Left lung (tissue), 14 donors: ENCODE measurements around the gene ROBO2. TPM values are rescaled to one million over a fixed set of nuclear protein-coding genes. Genes with fewer than 3 reads are reported as not detected.

Source experiments
- ATAC-seq: fragments of 200-7000 bp; cut with Tn5 transposase; one replicate; pipeline ENCODE4 v1.9.1; 2020; ENCODE audit warnings: moderate library complexity
- DNase-seq, 4 donors: peaks; one replicate each; pipeline ENCODE4 v3.0.0-alpha.2; 2013 to 2020
- H3K27ac ChIP-seq, 2 donors: fragments of 200-600 bp; sonication (generic) in 1 of 2; one replicate each; pipeline versions ENCODE4 v1.5.0 to v1.8.0; 2020 to 2021
- H3K27me3 ChIP-seq, 2 donors: fragments of 200-600 bp; sonication (generic) in 1 of 2; one replicate each; pipeline versions ENCODE4 v1.5.0 to v1.8.0; 2020 to 2021
- H3K36me3 ChIP-seq, 2 donors: fragments of 200-600 bp; sonication (generic) in 1 of 2; one replicate each; pipeline versions ENCODE4 v1.5.0 to v1.8.0; 2020 to 2021
- H3K4me1 ChIP-seq, 2 donors: fragments of 200-600 bp; one replicate each; pipeline ENCODE4 v1.8.0; 2021
- H3K4me3 ChIP-seq, 2 donors: fragments of 200-600 bp; sonication (generic) in 1 of 2; one replicate each; pipeline versions ENCODE4 v1.5.0 to v1.8.0; 2020 to 2021; ENCODE audit warnings: mild to moderate bottlenecking in 1 of 2
- H3K9me3 ChIP-seq, 2 donors: fragments of 200-600 bp; sonication (generic) in 1 of 2; one replicate each; pipeline versions ENCODE4 v1.5.0 to v1.8.0; 2020 to 2021
- intact Hi-C, 2 donors: fragments of 100-400 bp; cut with DNase I; formaldehyde crosslinking; loops; one replicate each; pipeline versions ENCODE4 v1.11.2 to v1.14.2; 2022
- long read RNA-seq, 12 donors: library from polyadenylated mRNA in 2 of 12; unstranded in 2 of 12; transcript quantifications; one replicate each; pipeline ENCODE4 v2.0.0 and lab custom pipeline, GENCODE V29; 2019 to 2026
- polyA plus RNA-seq, 6 donors: library from polyadenylated mRNA; unstranded; fragments of 120-200 nt; gene quantifications; one replicate each; pipeline ENCODE4 v1.2.1, GENCODE V29; 2013; ENCODE audit not compliant: insufficient read length in 6 of 6
- total RNA-seq, 2 donors: library from RNA; stranded (reverse); fragmentation: NEBNext Ultra II Directional; extraction: Animal tissue kit (Norgen Biotek cat#: 25700); gene quantifications; one replicate each; pipeline ENCODE4 v1.2.1, GENCODE V29; 2021
- TF ChIP-seq, protein P1 (sequence below), 2 donors: fragments of 200-600 bp; sonication (generic) in 1 of 2; IDR thresholded peaks; one replicate each; pipeline versions ENCODE4 v1.5.0 to v1.8.0; 2021; ENCODE audit warnings: antibody characterized with exemption in 2 of 2
- donor health status: DM: no; HTN: yes; CAD: no.
- donor health status: DM: no; HTN: no; CAD: no.

Gene ROBO2, protein sequence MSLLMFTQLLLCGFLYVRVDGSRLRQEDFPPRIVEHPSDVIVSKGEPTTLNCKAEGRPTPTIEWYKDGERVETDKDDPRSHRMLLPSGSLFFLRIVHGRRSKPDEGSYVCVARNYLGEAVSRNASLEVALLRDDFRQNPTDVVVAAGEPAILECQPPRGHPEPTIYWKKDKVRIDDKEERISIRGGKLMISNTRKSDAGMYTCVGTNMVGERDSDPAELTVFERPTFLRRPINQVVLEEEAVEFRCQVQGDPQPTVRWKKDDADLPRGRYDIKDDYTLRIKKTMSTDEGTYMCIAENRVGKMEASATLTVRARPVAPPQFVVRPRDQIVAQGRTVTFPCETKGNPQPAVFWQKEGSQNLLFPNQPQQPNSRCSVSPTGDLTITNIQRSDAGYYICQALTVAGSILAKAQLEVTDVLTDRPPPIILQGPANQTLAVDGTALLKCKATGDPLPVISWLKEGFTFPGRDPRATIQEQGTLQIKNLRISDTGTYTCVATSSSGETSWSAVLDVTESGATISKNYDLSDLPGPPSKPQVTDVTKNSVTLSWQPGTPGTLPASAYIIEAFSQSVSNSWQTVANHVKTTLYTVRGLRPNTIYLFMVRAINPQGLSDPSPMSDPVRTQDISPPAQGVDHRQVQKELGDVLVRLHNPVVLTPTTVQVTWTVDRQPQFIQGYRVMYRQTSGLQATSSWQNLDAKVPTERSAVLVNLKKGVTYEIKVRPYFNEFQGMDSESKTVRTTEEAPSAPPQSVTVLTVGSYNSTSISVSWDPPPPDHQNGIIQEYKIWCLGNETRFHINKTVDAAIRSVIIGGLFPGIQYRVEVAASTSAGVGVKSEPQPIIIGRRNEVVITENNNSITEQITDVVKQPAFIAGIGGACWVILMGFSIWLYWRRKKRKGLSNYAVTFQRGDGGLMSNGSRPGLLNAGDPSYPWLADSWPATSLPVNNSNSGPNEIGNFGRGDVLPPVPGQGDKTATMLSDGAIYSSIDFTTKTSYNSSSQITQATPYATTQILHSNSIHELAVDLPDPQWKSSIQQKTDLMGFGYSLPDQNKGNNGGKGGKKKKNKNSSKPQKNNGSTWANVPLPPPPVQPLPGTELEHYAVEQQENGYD (N-terminal part only)
- 10 to 100 TPM in 1 of 2 donors, 1 to 10 TPM in 1; 4.9 to 22.2 TPM for total RNA-seq
- polyA plus RNA-seq: 10 to 100 TPM; 46.2 to 66.2 (median 55.3) TPM
- long read RNA-seq, donor 1, full-length matches to known transcripts: 3 of 58 reads
- long read RNA-seq, donor 1, partial matches to known transcripts: 55 of 58 reads
- long read RNA-seq, donor 1, other reads (novel, unspliced or antisense): 0 of 58 reads
- long read RNA-seq, donor 2, partial matches to known transcripts: 30 of 30 reads
- long read RNA-seq, donor 2, other reads (novel, unspliced or antisense): 0 of 30 reads
- long read RNA-seq, donor 3, partial matches to known transcripts: 14 of 14 reads
- long read RNA-seq, donor 3, other reads (novel, unspliced or antisense): 0 of 14 reads
- long read RNA-seq, donor 4, partial matches to known transcripts: 2 of 4 reads
- long read RNA-seq, donor 4, other reads (novel, unspliced or antisense): 2 of 4 reads
- long read RNA-seq, donor 5, partial matches to known transcripts: 19 of 20 reads
- long read RNA-seq, donor 5, other reads (novel, unspliced or antisense): 0 of 20 reads
- long read RNA-seq, donor 6, partial matches to known transcripts: 5 of 6 reads
- long read RNA-seq, donor 6, other reads (novel, unspliced or antisense): 0 of 6 reads
- long read RNA-seq, donor 7, partial matches to known transcripts: 5 of 7 reads
- long read RNA-seq, donor 7, other reads (novel, unspliced or antisense): 0 of 7 reads
- long read RNA-seq, donor 8, partial matches to known transcripts: 12 of 16 reads
- long read RNA-seq, donor 8, other reads (novel, unspliced or antisense): 0 of 16 reads
- long read RNA-seq, donor 9: 0 reads
- long read RNA-seq, donor 10: 0 reads
- long read RNA-seq, donor 11, partial matches to known transcripts: 59 of 62 reads
- long read RNA-seq, donor 11, other reads (novel, unspliced or antisense): 0 of 62 reads
- long read RNA-seq, donor 12, full-length matches to known transcripts: 2 of 10 reads
- long read RNA-seq, donor 12, partial matches to known transcripts: 8 of 10 reads
- long read RNA-seq, donor 12, other reads (novel, unspliced or antisense): 0 of 10 reads

DNA sequence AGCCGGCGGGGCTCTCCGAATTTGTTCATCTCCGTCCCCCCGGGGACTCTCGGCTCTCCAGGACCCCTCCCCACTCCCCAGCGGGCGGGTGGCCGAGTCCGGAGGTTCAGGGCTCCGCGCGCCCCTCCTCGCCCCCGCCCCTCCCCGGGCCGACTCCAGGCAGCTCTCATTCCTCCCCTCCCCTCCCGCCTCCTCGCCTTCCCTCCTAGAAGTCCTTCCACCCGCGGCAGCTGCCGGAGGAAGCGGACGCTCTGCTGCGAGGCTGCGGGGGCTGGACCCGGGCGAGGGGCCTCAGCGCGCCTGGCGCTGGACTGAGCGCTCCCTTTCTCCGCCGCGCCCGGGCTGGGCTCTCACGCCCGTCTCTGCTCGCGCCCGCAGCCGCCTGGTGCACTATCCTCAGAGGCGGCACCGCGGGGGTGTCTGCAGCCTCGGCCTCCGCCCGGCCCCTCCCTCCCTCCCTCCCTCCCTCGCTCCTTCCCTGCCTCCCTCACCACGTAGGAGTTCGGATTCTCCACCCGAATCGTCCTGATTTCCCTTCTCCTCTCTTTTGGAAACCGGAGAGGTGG is at the start of gene ROBO2:
ROBO2 (plus strand) TSS at position 494 of the 566 bp plus-strand sequence. CDS start 687 bp downstream, outside the sequence.
- TF ChIP-seq, protein P1, sequence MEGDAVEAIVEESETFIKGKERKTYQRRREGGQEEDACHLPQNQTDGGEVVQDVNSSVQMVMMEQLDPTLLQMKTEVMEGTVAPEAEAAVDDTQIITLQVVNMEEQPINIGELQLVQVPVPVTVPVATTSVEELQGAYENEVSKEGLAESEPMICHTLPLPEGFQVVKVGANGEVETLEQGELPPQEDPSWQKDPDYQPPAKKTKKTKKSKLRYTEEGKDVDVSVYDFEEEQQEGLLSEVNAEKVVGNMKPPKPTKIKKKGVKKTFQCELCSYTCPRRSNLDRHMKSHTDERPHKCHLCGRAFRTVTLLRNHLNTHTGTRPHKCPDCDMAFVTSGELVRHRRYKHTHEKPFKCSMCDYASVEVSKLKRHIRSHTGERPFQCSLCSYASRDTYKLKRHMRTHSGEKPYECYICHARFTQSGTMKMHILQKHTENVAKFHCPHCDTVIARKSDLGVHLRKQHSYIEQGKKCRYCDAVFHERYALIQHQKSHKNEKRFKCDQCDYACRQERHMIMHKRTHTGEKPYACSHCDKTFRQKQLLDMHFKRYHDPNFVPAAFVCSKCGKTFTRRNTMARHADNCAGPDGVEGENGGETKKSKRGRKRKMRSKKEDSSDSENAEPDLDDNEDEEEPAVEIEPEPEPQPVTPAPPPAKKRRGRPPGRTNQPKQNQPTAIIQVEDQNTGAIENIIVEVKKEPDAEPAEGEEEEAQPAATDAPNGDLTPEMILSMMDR (IDR thresholded peaks at IDR 0.05): no peak

DNA sequence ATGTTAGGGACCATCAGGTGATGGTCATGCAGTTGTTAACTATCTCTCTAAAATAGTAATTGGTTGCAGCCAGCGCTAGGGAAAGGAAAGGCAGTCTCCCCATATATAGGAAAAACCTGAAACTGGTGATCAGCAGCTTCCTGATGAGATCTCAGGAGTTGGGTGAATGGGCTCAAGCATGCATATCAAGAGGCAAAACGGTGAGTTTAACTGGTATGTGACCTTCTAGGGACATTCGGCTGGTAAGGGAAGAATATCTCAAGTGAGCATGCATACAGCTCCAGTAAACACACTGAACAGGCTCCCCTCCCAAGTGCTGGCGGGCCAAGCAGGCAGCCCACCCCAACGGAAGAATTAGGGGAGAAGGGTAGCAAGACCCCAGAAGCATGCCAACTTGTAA is 49.3 kb upstream of the ROBO2 start:
- peaks cover 0 to 2% of the 10 kb centered on the region in 2 donors for H3K4me1 ChIP-seq
- H3K27me3 ChIP-seq: no peaks in the 10 kb centered on the region
- DNase-seq (no peak), ATAC-seq (no peak)
- no peak overlapping the region for H3K27ac ChIP-seq
- no peak overlapping the region for H3K4me3 ChIP-seq
- intact Hi-C loops: no loop called here
- no peaks in the 10 kb centered on the region for H3K36me3 ChIP-seq
- TF ChIP-seq, protein P1 (IDR thresholded peaks at IDR 0.05): no peak
- no peaks in the 10 kb centered on the region for H3K9me3 ChIP-seq

More for the DNA sequence above, at the start of gene ROBO2:
- intact Hi-C loops: loop anchor here in 1 of 2 donors (2.0 kb wide), 1 partner anchor 215 kb away; no protein-coding TSS in a partner anchor
- DNase-seq (peak; percentile 39 to 80 (median 74)), ATAC-seq (peak; percentile 71)
- Histone ChIP-seq H3K36me3 (no peaks in the 10 kb centered on the region), H3K9me3 (no peaks in the 10 kb centered on the region), H3K27me3 (peaks cover 33 to 57% of the 10 kb centered on the region in 2 donors), H3K27ac (peak within 1 kb of the TSS in 1 of 2 donors; percentile 50), H3K4me1 (peaks cover 0 to 10% of the 10 kb centered on the region in 2 donors), H3K4me3 (peak within 1 kb of the TSS; percentile 34 to 46)

DNA sequence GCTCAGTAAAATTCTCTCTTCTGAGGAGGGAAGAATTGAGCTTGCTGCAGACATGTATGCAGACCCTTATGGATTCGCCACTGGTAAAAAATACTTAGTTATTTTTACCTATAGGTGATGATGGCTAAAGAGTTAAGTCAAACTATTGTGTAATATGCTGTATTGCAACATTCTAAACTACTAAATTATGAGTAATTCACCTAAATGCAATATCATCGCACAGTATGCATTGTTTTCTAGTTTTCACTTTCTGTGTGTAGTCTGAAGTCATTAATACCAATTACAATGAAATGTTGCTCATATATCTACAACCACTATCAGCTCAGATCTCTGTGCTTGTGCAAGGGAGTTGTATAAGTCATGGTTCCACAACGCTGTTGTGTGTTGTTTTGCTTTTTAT is 48.7 kb upstream of the ROBO2 start:
- H3K4me3 ChIP-seq: no peak overlapping the region
- no peak overlapping the region for H3K27ac ChIP-seq
- no peaks in the 10 kb centered on the region for H3K36me3 ChIP-seq
- no peak for ATAC-seq
- H3K4me1 ChIP-seq: peaks cover 0 to 2% of the 10 kb centered on the region in 2 donors
- TF ChIP-seq, protein P1 (IDR thresholded peaks at IDR 0.05): no peak
- no peak for DNase-seq
- intact Hi-C loops: no loop called here
- no peaks in the 10 kb centered on the region for H3K9me3 ChIP-seq
- no peaks in the 10 kb centered on the region for H3K27me3 ChIP-seq
